Measurements from ENCODE around the gene PTPRM. TPM values are rescaled to one million over a fixed set of nuclear protein-coding genes. Genes with fewer than 3 reads are reported as not detected.

The PTPRM gene
- total and polyA plus RNA-seq, 2 of the 8 experiments (the other 6 are each of a cell fraction or from before 2014, with no cell fraction given) = 4.1 to 7.0 TPM

DNA sequence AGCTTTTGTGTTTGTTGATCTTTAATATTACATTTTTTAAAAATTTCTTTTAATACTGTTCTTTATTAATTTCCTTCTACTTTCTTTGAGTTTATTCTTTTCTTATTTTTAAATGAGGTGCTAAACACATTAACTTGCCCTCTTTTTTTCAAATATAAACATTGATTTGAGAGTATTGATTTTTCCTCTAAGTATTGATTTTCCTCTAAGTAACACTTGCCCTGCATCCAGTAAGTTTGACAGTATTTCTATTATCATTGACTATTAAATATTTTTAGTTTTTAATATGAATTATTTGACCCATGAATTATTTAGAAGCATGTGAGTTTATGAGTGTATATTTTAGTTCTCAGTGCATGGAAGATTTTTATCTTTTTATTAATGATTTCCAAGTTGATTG is 705.1 kb downstream of the PTPRM start:
- no peak overlapping the region for H4K8ac ChIP-seq (ENCODE audit: extremely low read depth, insufficient read depth, low read length)
- no peak overlapping the region for H3K14ac ChIP-seq (ENCODE audit: insufficient read length)
- H2BK20ac ChIP-seq (ENCODE audit: low read length) = no peak overlapping the region
- H3K27me3 ChIP-seq (replicated peaks in 1 of 4; ENCODE audit: control insufficient read depth in 3 of 4, extremely low read depth in 1 of 4, insufficient read depth in 3 of 4, low read length in 3 of 4) = no peaks in the 10 kb centered on the region
- CTCF ChIA-PET (ENCODE audit: partially characterized antibody) = no interaction called here
- no peak overlapping the region for H2BK120ac ChIP-seq (replicated peaks; ENCODE audit: low read depth, low read length)
- no peaks in the 10 kb centered on the region; the same call in 1 of the 2 replicates for H3K23me2 ChIP-seq (ENCODE audit: low read depth, low read length)
- H3K79me1 ChIP-seq (ENCODE audit: low read depth, low read length) = no peaks in the 10 kb centered on the region
- no peak overlapping the region for H2BK12ac ChIP-seq (ENCODE audit: low read depth, low read length)
- no peak overlapping the region for H3K9ac ChIP-seq (replicated peaks in 1 of 4; ENCODE audit: extremely low read depth in 1 of 4, low read depth in 3 of 4, low read length in 3 of 4)
- no peak overlapping the region for H4K91ac ChIP-seq (replicated peaks; ENCODE audit: insufficient read length, low read length)
- POLR2A ChIA-PET (ENCODE audit: partially characterized antibody) = no interaction called here
- no peaks in the 10 kb centered on the region for H4K20me1 ChIP-seq (replicated peaks in 1 of 2; ENCODE audit: control insufficient read depth in 1 of 2, insufficient read depth in 2 of 2, low read length in 2 of 2)
- no peak overlapping the region for H3K56ac ChIP-seq (replicated peaks; ENCODE audit: insufficient read length, low read depth, low read length)
- H2AFZ ChIP-seq (ENCODE audit: low read length) = no peak overlapping the region
- DNase-seq (ENCODE audit: low read depth in 1 of 2, low spot score in 2 of 2) (no peak), FAIRE-seq (no peak)
- no peak overlapping the region for H3K27ac ChIP-seq (ENCODE audit: low read depth, low read length)
- H3K79me2 ChIP-seq (ENCODE audit: control insufficient read depth in 1 of 2, insufficient read depth in 2 of 2, low read length in 2 of 2) = no peaks in the 10 kb centered on the region
- H3K36me3 ChIP-seq (ENCODE audit: control insufficient read depth in 2 of 4, insufficient read depth in 4 of 4, low read length in 3 of 4) = no peaks in the 10 kb centered on the region
- no peak overlapping the region for H2BK15ac ChIP-seq (ENCODE audit: low read length)
- no peaks in the 10 kb centered on the region for H3K9me3 ChIP-seq (ENCODE audit: insufficient read depth in 2 of 2, low read depth in 1 of 2, low read length in 1 of 2)
- H3K4me1 ChIP-seq (replicated peaks in 1 of 4; ENCODE audit: control insufficient read depth in 3 of 4, insufficient read depth in 4 of 4, low read length in 3 of 4) = no peaks in the 10 kb centered on the region
- H2BK5ac ChIP-seq (ENCODE audit: low read depth, low read length) = no peak overlapping the region
- no peak overlapping the region for H3K23ac ChIP-seq (ENCODE audit: insufficient read length)
- no peak overlapping the region for H3K4me2 ChIP-seq (ENCODE audit: insufficient read depth in 1 of 2, low read depth in 2 of 2, low read length in 2 of 2)
- no peak overlapping the region for H2AK5ac ChIP-seq (ENCODE audit: low read depth, low read length)
- H3K18ac ChIP-seq (ENCODE audit: extremely low read depth, low read length) = no peak overlapping the region
- H4K5ac ChIP-seq (ENCODE audit: insufficient read length, low read depth, low read length) = no peak overlapping the region
- no peak overlapping the region for H3K4me3 ChIP-seq (ENCODE audit: extremely low read depth in 1 of 4, insufficient read depth in 2 of 4, low read depth in 3 of 4, low read length in 4 of 4)
- TF ChIP-seq EZH2 (IDR thresholded peaks at IDR 0.05; ENCODE audit: low read depth, low read length, severe bottlenecking) (no peak), KDM4A (IDR thresholded peaks at IDR 0.05; ENCODE audit: low read depth, low read length, severe bottlenecking) (no peak), TAF7 (optimal IDR thresholded peaks at IDR 0.05; ENCODE audit: borderline replicate concordance, low read depth, low read length) (no peak), FOSL1 (IDR thresholded peaks at IDR 0.05; ENCODE audit: insufficient read depth, low read depth, low read length) (no peak), GABPA (IDR thresholded peaks at IDR 0.05; ENCODE audit: borderline replicate concordance, insufficient read depth, low read length) (no peak)
- no peak overlapping the region for H3K4ac ChIP-seq (replicated peaks; ENCODE audit: insufficient read length, low read depth, low read length)
